Psoas muscle (tissue), 8 donors: Measurements from ENCODE around the gene ANO9. TPM values are rescaled to one million over a fixed set of nuclear protein-coding genes. Genes with fewer than 3 reads are reported as not detected.
"Not testable (repeated sequence)": the region's sequence is repeated elsewhere in the genome, so short reads cannot be mapped to it uniquely, and the experiment has no call there.

Experiments
- ATAC-seq, 4 donors: fragments of 200-7000 bp; cut with Tn5 transposase; one replicate each; pipeline ENCODE4 v1.9.1; 2020; ENCODE audit warnings: moderate library complexity in 3 of 4, mild to moderate bottlenecking in 2 of 4
- DNase-seq, 2 donors: peaks; one replicate each; pipeline ENCODE4 v3.0.0-alpha.2; 2020
- H3K27ac ChIP-seq: fragments of 200-600 bp; one replicate; pipeline ENCODE4 v1.8.0; 2022
- H3K27me3 ChIP-seq, 3 donors: fragments of 200-600 bp in 1 of 3; one replicate each; pipeline versions ENCODE4 v1.6.1 to v1.8.0; 2013 to 2022; ENCODE audit warnings: low read length in 2 of 3, mild to moderate bottlenecking in 2 of 3, moderate library complexity in 1 of 3; ENCODE audit not compliant: insufficient read depth in 3 of 3
- H3K36me3 ChIP-seq, 2 donors: fragments of 200-600 bp in 1 of 2; one replicate each; pipeline versions ENCODE4 v1.6.1 to v1.8.0; 2013 to 2022; ENCODE audit warnings: low read depth in 1 of 2, mild to moderate bottlenecking in 1 of 2, moderate library complexity in 1 of 2; ENCODE audit not compliant: insufficient read depth in 1 of 2
- H3K4me1 ChIP-seq: fragments of 200-600 bp; one replicate; pipeline ENCODE4 v1.8.0; 2022
- H3K4me3 ChIP-seq: fragments of 200-600 bp; one replicate; pipeline ENCODE4 v1.8.0; 2022; ENCODE audit warnings: mild to moderate bottlenecking
- H3K9me3 ChIP-seq: fragments of 200-600 bp; one replicate; pipeline ENCODE4 v1.8.0; 2022
- CTCF ChIP-seq: fragments of 200-600 bp; IDR thresholded peaks from one replicate; pipeline ENCODE4 v1.8.0; 2022; ENCODE audit warnings: antibody characterized with exemption
- WGBS, 3 donors: extraction: QIAGEN DNeasy Blood & Tissue Kit; methylation state at CpG; one replicate each; pipeline versions ENCODE4 v1.1.6 to v1.1.7; 2013; 5-methylcytosine and 5-hydroxymethylcytosine counted together
- intact Hi-C, 2 donors: fragments of 100-400 bp; cut with DNase I; formaldehyde crosslinking; loops; one replicate each; pipeline versions ENCODE4 v1.11.0 to v1.14.2; 2022
- polyA plus RNA-seq, 3 donors: library from polyadenylated mRNA; stranded (reverse); fragments of 200-250 nt; gene quantifications; one replicate each; pipeline ENCODE4 v1.2.3, GENCODE V29; 2013
- total RNA-seq, 4 donors: library from RNA; stranded (reverse); fragmentation: NEBNext Ultra II Directional in 2 of 4; extraction: Animal tissue kit (Norgen Biotek cat#: 25700) in 2 of 4; gene quantifications; one replicate each; pipeline versions ENCODE4 v1.2.1 to v1.2.4, GENCODE V29; 2021 to 2023
- donor health status: healthy with polysubstance abuse.
- donor health status: DM: no; HTN: no; CAD: no; lungs with moderate emphysema.
- donor health status: Bipolar disorder and iron deficiency.
- donor health status: healthy.
- donor health status: DM: yes; HTN: yes; CAD: no.
- donor health status: DM: no; HTN: no; CAD: no.
- donor health status: DM: no; HTN: no; CAD: no.
- donor health status: DM: yes; HTN: yes; CAD: no.

Gene ANO9
- total and polyA plus RNA-seq, 7 donors: 0.09 to 0.59 (median 0.13) TPM; not detected in 1

- no peak overlapping the region for H3K27ac ChIP-seq
- H3K27me3 ChIP-seq: no peaks in the 10 kb centered on the region
- WGBS, 3 donors: 93 to 96% (median 93%) methylated on average over 26 to 28 of the region's 28 CpGs
- H3K4me1 ChIP-seq: peaks cover 12% of the 10 kb centered on the region
- ATAC-seq (no peak), DNase-seq (peak in 1 of 2 donors; percentile 39)
- no peaks in the 10 kb centered on the region for H3K36me3 ChIP-seq
- no peak overlapping the region for H3K4me3 ChIP-seq
- no peaks in the 10 kb centered on the region for H3K9me3 ChIP-seq
- intact Hi-C loops: no loop called here
- no peak for TF ChIP-seq CTCF
These were observed 31.0 kb upstream of the ANO9 start for GRCh38 chr11:472816-473215.

- intact Hi-C loops: no loop called here
- Histone ChIP-seq H3K36me3 (no peaks in the 10 kb centered on the region), H3K4me1 (peaks cover 12% of the 10 kb centered on the region), H3K4me3 (no peak overlapping the region), H3K27ac (no peak overlapping the region), H3K9me3 (no peaks in the 10 kb centered on the region), H3K27me3 (no peaks in the 10 kb centered on the region)
- ATAC-seq (no peak), DNase-seq (peak in 1 of 2 donors; percentile 49)
- no peak for TF ChIP-seq CTCF
- WGBS, 3 donors: 88% methylated on average over 13 of the region's 13 CpGs
These were observed 30.5 kb upstream of the ANO9 start for GRCh38 chr11:472272-472671.

GRCh38 chr11:471468-472145 lies 29.8 kb upstream of the ANO9 start:
- no peak overlapping the region for H3K27ac ChIP-seq
- DNase-seq (peak in 1 of 2 donors; percentile 54), ATAC-seq (no peak)

GRCh38 chr11:469684-470560 lies 28.1 kb upstream of the ANO9 start:
- intact Hi-C loops: loop anchor here in 1 of 2 donors (5.0 kb wide), 1 partner anchor 32 kb away; no protein-coding TSS in a partner anchor
- peak; percentile 47 to 52 for DNase-seq
- H3K27ac ChIP-seq: peak overlapping the region; percentile 61
- H3K9me3 ChIP-seq: no peaks in the 10 kb centered on the region
- WGBS, 3 donors: 73 to 80% (median 75%) methylated on average over 28 of the region's 28 CpGs
- H3K27me3 ChIP-seq: no peaks in the 10 kb centered on the region
- H3K36me3 ChIP-seq: peaks cover 0 to 6% of the 10 kb centered on the region in 2 donors
- no peak for TF ChIP-seq CTCF
- H3K4me3 ChIP-seq: peak overlapping the region; percentile 16
- peak; percentile 54 to 76 (median 62) for ATAC-seq
- peaks cover 12% of the 10 kb centered on the region for H3K4me1 ChIP-seq

More at GRCh38 chr11:471468-472145, 29.8 kb upstream of the ANO9 start:
- Histone ChIP-seq H3K36me3 (no peaks in the 10 kb centered on the region), H3K9me3 (no peaks in the 10 kb centered on the region), H3K27me3 (no peaks in the 10 kb centered on the region), H3K4me3 (no peak overlapping the region), H3K4me1 (peaks cover 12% of the 10 kb centered on the region)
- 95 to 97% (median 96%) methylated on average over 61 of the region's 61 CpGs for WGBS, 3 donors
- intact Hi-C loops: no loop called here
- TF ChIP-seq CTCF: no peak

- H3K27ac ChIP-seq, ATAC-seq, H3K27me3 ChIP-seq, DNase-seq, H3K9me3 ChIP-seq: not testable (repeated sequence)
- 55 to 64% (median 57%) methylated on average over 17 to 19 of the region's 19 CpGs for WGBS, 3 donors
- intact Hi-C loops: loop anchor here in 1 of 2 donors (5.0 kb wide), 1 partner anchor 33 kb away; no protein-coding TSS in a partner anchor
- H3K4me1 ChIP-seq: peaks cover 12% of the 10 kb centered on the region
- peaks cover 0 to 12% of the 10 kb centered on the region in 2 donors for H3K36me3 ChIP-seq
- H3K4me3 ChIP-seq: peak overlapping the region; percentile 16
These were observed 27.3 kb upstream of the ANO9 start for GRCh38 chr11:469026-469683.
